Breast epithelium (tissue), 4 donors: ENCODE results near the gene TTLL11. TPM values are rescaled to one million over a fixed set of nuclear protein-coding genes. Genes with fewer than 3 reads are reported as not detected.

Experiments
- DNase-seq, 2 donors: peaks; one replicate each; pipeline ENCODE4 v3.0.0-alpha.2; 2019; ENCODE audit warnings: low spot score in 2 of 2
- H3K27ac ChIP-seq, 2 donors: fragments of 200-600 bp; sonication (generic) in 1 of 2; one replicate each; pipeline ENCODE4 v1.5.1; 2016 to 2019; ENCODE audit warnings: mild to moderate bottlenecking in 1 of 2
- H3K27me3 ChIP-seq, 2 donors: fragments of 200-600 bp; sonication (generic) in 1 of 2; one replicate each; pipeline versions ENCODE4 v1.5.1 to v1.6.0; 2017 to 2019; ENCODE audit warnings: control low read depth in 1 of 2, mild to moderate bottlenecking in 1 of 2
- H3K36me3 ChIP-seq: fragments of 200-600 bp; one replicate; pipeline ENCODE4 v1.5.1; 2019
- H3K4me1 ChIP-seq, 2 donors: fragments of 200-600 bp; sonication (generic); one replicate each; pipeline ENCODE4 v1.5.1; 2016 to 2019; ENCODE audit warnings: control low read depth in 1 of 2
- H3K4me3 ChIP-seq, 3 donors: fragments of 200-600 bp; sonication (generic); 1 replicate in 2 of 3; 2 replicates in 1 of 3; pipeline ENCODE4 v1.5.1; 2016 to 2019; ENCODE audit warnings: mild to moderate bottlenecking in 3 of 3, moderate library complexity in 2 of 3
- H3K9me3 ChIP-seq, 2 donors: fragments of 200-600 bp; sonication (generic) in 1 of 2; one replicate each; pipeline ENCODE4 v1.5.1; 2016 to 2019; ENCODE audit warnings: control low read depth in 1 of 2
- CTCF ChIP-seq, 3 donors: fragments of 450-650 bp; IDR thresholded peaks; one replicate each; pipeline ENCODE4 v1.5.1; 2016 to 2017; ENCODE audit warnings: antibody characterized with exemption in 3 of 3, mild to moderate bottlenecking in 3 of 3, moderate library complexity in 3 of 3
- POLR2A ChIP-seq: fragments of 450-650 bp; IDR thresholded peaks from one replicate; pipeline ENCODE4 v1.6.1; 2016; ENCODE audit warnings: antibody characterized with exemption, mild to moderate bottlenecking, moderate library complexity
- POLR2AphosphoS5 ChIP-seq, 3 donors: sonication (generic); formaldehyde crosslinking; IDR thresholded peaks; one replicate each; pipeline ENCODE4 v1.6.1; 2017; ENCODE audit warnings: antibody characterized with exemption in 3 of 3
- intact Hi-C: fragments of 100-400 bp; cut with DNase I; formaldehyde crosslinking; loops from one replicate; pipeline ENCODE4 v1.15.1; 2023; ENCODE audit warnings: low total_unique reads
- total RNA-seq, 3 donors: library from RNA; depleted of rRNA; stranded (reverse); fragments of >200 nt; gene quantifications; one replicate each; pipeline ENCODE4 v1.1.0, GENCODE V29; 2016

Gene TTLL11
- total RNA-seq, 3 donors from 2014 or later, result 9.0 to 12.1 (median 10.0) TPM

- intact Hi-C loops, result no loop called here
- Histone ChIP-seq H3K36me3 (no peaks in the 10 kb centered on the region), H3K27me3 (no peaks in the 10 kb centered on the region), H3K9me3 (no peaks in the 10 kb centered on the region), H3K4me3 (no peak overlapping the region), H3K27ac (no peak overlapping the region), H3K4me1 (no peaks in the 10 kb centered on the region)
- no peak for TF ChIP-seq POLR2A
- TF ChIP-seq POLR2AphosphoS5 (IDR thresholded peaks at IDR 0.05), result no peak
- TF ChIP-seq CTCF (IDR thresholded peaks at IDR 0.05), result no peak
- DNase-seq, result no peak
Measured at GRCh38 chr9:121956808-121957207, 136.3 kb downstream of the TTLL11 start.

- intact Hi-C loops, result no loop called here
- TF ChIP-seq CTCF (IDR thresholded peaks at IDR 0.05) (no peak), POLR2AphosphoS5 (IDR thresholded peaks at IDR 0.05) (no peak), POLR2A (no peak)
- Histone ChIP-seq H3K4me1 (no peaks in the 10 kb centered on the region), H3K27me3 (no peaks in the 10 kb centered on the region), H3K27ac (no peak overlapping the region), H3K9me3 (no peaks in the 10 kb centered on the region), H3K36me3 (no peaks in the 10 kb centered on the region), H3K4me3 (no peak overlapping the region)
- no peak for DNase-seq
Measured at GRCh38 chr9:121955649-121956048, 137.5 kb downstream of the TTLL11 start.

GRCh38 chr9:121954477-121955140 lies 138.5 kb downstream of the TTLL11 start:
- peak in 1 of 2 donors; percentile 33 for DNase-seq
- Histone ChIP-seq H3K4me3 (no peak overlapping the region), H3K9me3 (no peaks in the 10 kb centered on the region), H3K27me3 (no peaks in the 10 kb centered on the region), H3K36me3 (no peaks in the 10 kb centered on the region), H3K4me1 (no peaks in the 10 kb centered on the region), H3K27ac (no peak overlapping the region)
- intact Hi-C loops, result no loop called here
- TF ChIP-seq POLR2A, result no peak
- peak in 1 of 3 donors; percentile 23 for TF ChIP-seq POLR2AphosphoS5 (IDR thresholded peaks at IDR 0.05)

- DNase-seq, result no peak
- H3K4me3 ChIP-seq, result no peak overlapping the region
- H3K27ac ChIP-seq, result no peak overlapping the region
- H3K36me3 ChIP-seq, result no peaks in the 10 kb centered on the region
- intact Hi-C loops, result no loop called here
- no peaks in the 10 kb centered on the region for H3K9me3 ChIP-seq
- H3K27me3 ChIP-seq, result no peaks in the 10 kb centered on the region
- TF ChIP-seq POLR2A, result no peak
- TF ChIP-seq POLR2AphosphoS5 (IDR thresholded peaks at IDR 0.05), result no peak
- no peak for TF ChIP-seq CTCF (IDR thresholded peaks at IDR 0.05)
- H3K4me1 ChIP-seq, result no peaks in the 10 kb centered on the region
Measured at GRCh38 chr9:121952611-121953010, 140.5 kb downstream of the TTLL11 start.

GRCh38 chr9:121950866-121951265 lies 142.2 kb downstream of the TTLL11 start:
- H3K4me1 ChIP-seq, result no peaks in the 10 kb centered on the region
- H3K27me3 ChIP-seq, result no peaks in the 10 kb centered on the region
- no peaks in the 10 kb centered on the region for H3K36me3 ChIP-seq
- H3K9me3 ChIP-seq, result no peaks in the 10 kb centered on the region
- no peak for TF ChIP-seq POLR2AphosphoS5 (IDR thresholded peaks at IDR 0.05)
- no peak for TF ChIP-seq CTCF (IDR thresholded peaks at IDR 0.05)
- TF ChIP-seq POLR2A, result no peak
- no peak overlapping the region for H3K27ac ChIP-seq
- DNase-seq, result no peak
- H3K4me3 ChIP-seq, result no peak overlapping the region
- intact Hi-C loops, result no loop called here
